Activated CD4-positive, alpha-beta T cell treated with anti-CD3 and anti-CD28 coated beads, Interleukin-10, Interleukin-2, amounts not matched to agents 100 ng/mL and 50 ng/mL, durations not matched to agents 16 hours and 8 hours (primary cell): ENCODE data around the gene DRAP1.
A peak's percentile ranks its signal among the peaks of the same experiment; 100 is the strongest.

Experiments
- DNase-seq: peaks from one replicate; pipeline ENCODE4 v3.0.0-alpha.2; 2020

Gene DRAP1

GRCh38 chr11:65906602-65907001, 12.6 kb upstream of the DRAP1 start:
- no peak for DNase-seq

GRCh38 chr11:65907878-65908277, 11.3 kb upstream of the DRAP1 start:
- no peak for DNase-seq

GRCh38 chr11:65911682-65912568, 7.3 kb upstream of the DRAP1 start:
- DNase-seq = no peak

- no peak for DNase-seq
Observed at GRCh38 chr11:65912845-65913244, 6.4 kb upstream of the DRAP1 start.

GRCh38 chr11:65915101-65915820, 4.0 kb upstream of the DRAP1 start:
- no peak for DNase-seq

- DNase-seq = no peak
Observed at GRCh38 chr11:65915821-65916251, 3.4 kb upstream of the DRAP1 start.

- DNase-seq = no peak
Observed at GRCh38 chr11:65916391-65916790, 2.8 kb upstream of the DRAP1 start.

- DNase-seq = no peak
Observed at GRCh38 chr11:65917077-65917433, 2.2 kb upstream of the DRAP1 start.

GRCh38 chr11:65917434-65918210, 1.6 kb upstream of the DRAP1 start:
- DNase-seq = no peak

- no peak for DNase-seq
Observed at GRCh38 chr11:65918211-65919140, 750 bp upstream of the DRAP1 start, which contains the start of gene C11orf68. C11orf68 (minus strand) TSS chr11:65919062; CDS start chr11:65919031, 31 bp downstream.

- DNase-seq = no peak
Observed at GRCh38 chr11:65919573-65920371, 546 bp downstream of the DRAP1 start.

- DNase-seq = no peak
Observed at GRCh38 chr11:65920372-65920802, 1.2 kb downstream of the DRAP1 start.

- DNase-seq = no peak
Observed at GRCh38 chr11:65921033-65921555, 1.9 kb downstream of the DRAP1 start.

GRCh38 chr11:65921876-65922275, 2.6 kb downstream of the DRAP1 start:
- DNase-seq = no peak

GRCh38 chr11:65922565-65922964, 3.3 kb downstream of the DRAP1 start:
- no peak for DNase-seq

GRCh38 chr11:65925397-65925796, 6.2 kb downstream of the DRAP1 start:
- no peak for DNase-seq

GRCh38 chr11:65927904-65928397, 8.7 kb downstream of the DRAP1 start:
- peak; percentile 87 for DNase-seq

GRCh38 chr11:65928667-65929066, 9.4 kb downstream of the DRAP1 start:
- no peak for DNase-seq

- DNase-seq = no peak
Observed at GRCh38 chr11:65931773-65932557, 12.7 kb downstream of the DRAP1 start.

- no peak for DNase-seq
Observed at GRCh38 chr11:65932558-65932919, 13.3 kb downstream of the DRAP1 start.
